ENCODE results near the gene LSG1.

GRCh38 chr3:194720048-194720447 is 48.1 kb upstream of the LSG1 start:
- TF ChIP-seq SUPT20H (IDR thresholded peaks at IDR 0.05; ENCODE audit: borderline replicate concordance, control insufficient read depth, low read depth, low read length), result no peak
- TF ChIP-seq NBN (IDR thresholded peaks at IDR 0.05), result no peak
